Right lobe of liver (tissue), 6 donors: Measurements from ENCODE around the gene AMPD3. TPM values are rescaled to one million over a fixed set of nuclear protein-coding genes. Genes with fewer than 3 reads are reported as not detected.

ENCODE experiments used
- ATAC-seq, 4 donors: fragments of 200-7000 bp; cut with Tn5 transposase; one replicate each; pipeline ENCODE4 v1.9.1; 2020; ENCODE audit warnings: mild to moderate bottlenecking in 4 of 4, moderate library complexity in 4 of 4
- DNase-seq, 3 donors: peaks; one replicate each; pipeline ENCODE4 v3.0.0-alpha.2; 2020
- H3K27ac ChIP-seq, 3 donors: fragments of 200-600 bp; one replicate each; pipeline ENCODE4 v1.8.0; 2022
- H3K27me3 ChIP-seq, 2 donors: fragments of 200-600 bp; one replicate each; pipeline ENCODE4 v1.8.0; 2022
- H3K36me3 ChIP-seq, 4 donors: fragments of 200-600 bp; sonication (generic) in 1 of 4; one replicate each; pipeline versions ENCODE4 v1.5.1 to v1.8.0; 2017 to 2022; ENCODE audit warnings: control low read depth in 1 of 4
- H3K4me1 ChIP-seq, 4 donors: fragments of 200-600 bp; sonication (generic) in 1 of 4; one replicate each; pipeline versions ENCODE4 v1.5.1 to v1.8.0; 2017 to 2022; ENCODE audit warnings: control low read depth in 1 of 4
- H3K4me3 ChIP-seq, 3 donors: fragments of 200-600 bp; one replicate each; pipeline ENCODE4 v1.8.0; 2022
- H3K9me3 ChIP-seq, 4 donors: fragments of 200-600 bp; sonication (generic) in 1 of 4; one replicate each; pipeline versions ENCODE4 v1.5.1 to v1.8.0; 2017 to 2022; ENCODE audit warnings: control low read depth in 1 of 4
- POLR2A ChIP-seq: fragments of 450-650 bp; IDR thresholded peaks from one replicate; pipeline ENCODE4 v1.6.1; 2017; ENCODE audit warnings: antibody characterized with exemption, mild to moderate bottlenecking
- WGBS: methylation state at CpG from one replicate; pipeline ENCODE4 v1.1.6; 2018; ENCODE audit warnings: low coverage, low lambda C conversion rate; ENCODE audit not compliant: insufficient coverage; ENCODE audit errors: missing lambda C conversion rate; 5-methylcytosine and 5-hydroxymethylcytosine counted together
- intact Hi-C, 2 donors: fragments of 100-400 bp; cut with DNase I; formaldehyde crosslinking; loops; one replicate each; pipeline versions ENCODE4 v1.11.2 to v1.14.1; 2022
- total RNA-seq, 6 experiments: library from RNA; depleted of rRNA in 2 of 6; stranded (reverse); fragments of >200 nt in 2 of 6; fragmentation: NEBNext Ultra II Directional in 3 of 6; extraction: Animal tissue kit (Norgen Biotek cat#: 25700) in 3 of 6; gene quantifications; one replicate each; pipeline versions ENCODE4 v1.1.0 to v1.2.4, GENCODE V29; 2016 to 2023
- TF ChIP-seq, protein P1 (sequence below), 4 donors: fragments of 200-600 bp in 3 of 4; fragments of 450-650 bp in 1 of 4; IDR thresholded peaks; one replicate each; pipeline versions ENCODE4 v1.5.1 to v1.8.0; 2016 to 2022; ENCODE audit warnings: antibody characterized with exemption in 4 of 4, mild to moderate bottlenecking in 2 of 4
- donor health status: DM: no; HTN: yes; CAD: no.
- donor health status: DM: no; HTN: no; CAD: no.
- donor health status: DM: no; HTN: no; CAD: no.
- donor health status: DM: no; HTN: yes; CAD: no.
- donor health status: DM: no; HTN: yes; CAD: no.

Gene AMPD3
- total RNA-seq, 6 experiments from 2014 or later = 0.98 to 5.0 (median 1.8) TPM

DNA sequence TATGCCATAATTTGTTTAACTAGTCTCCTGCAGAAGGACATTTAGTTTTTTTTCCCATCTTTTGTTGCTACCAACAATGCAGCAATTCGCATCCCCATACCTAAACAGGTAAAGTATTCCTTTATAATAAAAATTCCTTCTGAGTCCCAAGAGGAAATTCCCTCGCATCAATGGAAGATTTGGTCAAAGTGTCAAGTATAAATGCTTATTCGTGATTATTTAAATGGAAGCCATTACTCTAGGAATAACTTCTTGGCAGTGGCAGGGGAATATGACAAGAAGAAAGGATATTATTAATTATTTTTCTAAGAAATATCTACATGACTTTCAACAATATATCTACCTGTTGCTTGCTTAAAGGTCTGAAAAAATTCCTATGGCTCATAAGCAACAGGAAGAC is 60.4 kb downstream of the AMPD3 start:
- 82% methylated on average over 3 of the region's 3 CpGs for WGBS
- H3K4me1 ChIP-seq = no peaks in the 10 kb centered on the region
- H3K9me3 ChIP-seq = no peaks in the 10 kb centered on the region
- no peak for TF ChIP-seq POLR2A
- TF ChIP-seq, protein P1, sequence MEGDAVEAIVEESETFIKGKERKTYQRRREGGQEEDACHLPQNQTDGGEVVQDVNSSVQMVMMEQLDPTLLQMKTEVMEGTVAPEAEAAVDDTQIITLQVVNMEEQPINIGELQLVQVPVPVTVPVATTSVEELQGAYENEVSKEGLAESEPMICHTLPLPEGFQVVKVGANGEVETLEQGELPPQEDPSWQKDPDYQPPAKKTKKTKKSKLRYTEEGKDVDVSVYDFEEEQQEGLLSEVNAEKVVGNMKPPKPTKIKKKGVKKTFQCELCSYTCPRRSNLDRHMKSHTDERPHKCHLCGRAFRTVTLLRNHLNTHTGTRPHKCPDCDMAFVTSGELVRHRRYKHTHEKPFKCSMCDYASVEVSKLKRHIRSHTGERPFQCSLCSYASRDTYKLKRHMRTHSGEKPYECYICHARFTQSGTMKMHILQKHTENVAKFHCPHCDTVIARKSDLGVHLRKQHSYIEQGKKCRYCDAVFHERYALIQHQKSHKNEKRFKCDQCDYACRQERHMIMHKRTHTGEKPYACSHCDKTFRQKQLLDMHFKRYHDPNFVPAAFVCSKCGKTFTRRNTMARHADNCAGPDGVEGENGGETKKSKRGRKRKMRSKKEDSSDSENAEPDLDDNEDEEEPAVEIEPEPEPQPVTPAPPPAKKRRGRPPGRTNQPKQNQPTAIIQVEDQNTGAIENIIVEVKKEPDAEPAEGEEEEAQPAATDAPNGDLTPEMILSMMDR (IDR thresholded peaks at IDR 0.05) = no peak
- H3K4me3 ChIP-seq = no peak overlapping the region
- no peak for ATAC-seq
- H3K27ac ChIP-seq = no peak overlapping the region
- intact Hi-C loops = no loop called here
- H3K36me3 ChIP-seq = peaks cover 0 to 11% (median 2%) of the 10 kb centered on the region in 4 donors
- H3K27me3 ChIP-seq = no peaks in the 10 kb centered on the region
- no peak for DNase-seq

DNA sequence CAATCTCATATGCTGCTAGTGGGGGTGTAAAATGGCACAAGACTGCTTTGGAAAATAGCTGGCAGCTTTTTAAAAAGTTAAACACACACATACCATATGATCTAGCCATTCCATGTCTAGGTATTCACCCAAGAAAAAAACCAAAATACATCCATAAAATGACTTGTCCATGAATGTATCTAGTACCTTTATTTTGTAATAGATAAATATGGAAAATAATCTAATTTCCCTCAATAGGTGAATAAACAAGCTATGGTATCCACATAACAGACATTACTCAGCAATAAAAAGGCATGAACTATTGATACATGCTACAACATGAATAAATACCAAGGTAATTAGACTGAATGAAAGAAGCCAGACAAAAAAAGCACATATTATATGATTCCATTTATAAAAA is 63.1 kb downstream of the AMPD3 start:
- ATAC-seq = no peak

DNA sequence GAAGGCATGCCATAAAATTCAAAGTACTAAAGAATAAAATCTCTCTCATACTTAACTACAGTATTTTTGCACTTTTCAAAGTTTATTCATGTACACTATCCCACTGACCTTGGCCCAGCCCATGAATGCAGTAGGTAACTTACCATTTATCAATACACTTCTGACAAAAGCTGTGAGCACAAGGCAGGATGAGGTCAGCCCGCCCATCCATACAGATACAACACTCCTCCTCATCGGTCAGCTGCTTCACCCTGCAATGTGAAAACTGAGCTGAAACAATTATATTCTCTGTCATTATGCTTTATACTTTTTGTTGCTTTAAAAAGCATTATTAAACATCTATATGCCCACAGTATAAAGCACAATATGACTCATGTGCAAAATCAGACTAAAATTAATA is 63.8 kb downstream of the AMPD3 start:
- no peak for ATAC-seq
- H3K36me3 ChIP-seq = peaks cover 0 to 23% (median 2%) of the 10 kb centered on the region in 4 donors
- no peaks in the 10 kb centered on the region for H3K9me3 ChIP-seq
- intact Hi-C loops = no loop called here
- H3K4me3 ChIP-seq = no peak overlapping the region
- no peak for DNase-seq
- 87% methylated on average over 2 of the region's 2 CpGs for WGBS
- no peaks in the 10 kb centered on the region for H3K4me1 ChIP-seq
- no peak overlapping the region for H3K27ac ChIP-seq
- TF ChIP-seq POLR2A = no peak
- TF ChIP-seq, protein P1 (IDR thresholded peaks at IDR 0.05) = no peak
- H3K27me3 ChIP-seq = no peaks in the 10 kb centered on the region

More for the DNA sequence above, 63.1 kb downstream of the AMPD3 start:
- intact Hi-C loops = no loop called here
- H3K9me3 ChIP-seq = no peaks in the 10 kb centered on the region
- no peak for DNase-seq
- no peaks in the 10 kb centered on the region for H3K4me1 ChIP-seq
- H3K36me3 ChIP-seq = peaks cover 0 to 23% (median 2%) of the 10 kb centered on the region in 4 donors
- H3K27me3 ChIP-seq = no peaks in the 10 kb centered on the region
- H3K27ac ChIP-seq = no peak overlapping the region
- no peak for TF ChIP-seq POLR2A
- TF ChIP-seq, protein P1 (IDR thresholded peaks at IDR 0.05) = no peak
- H3K4me3 ChIP-seq = no peak overlapping the region

DNA sequence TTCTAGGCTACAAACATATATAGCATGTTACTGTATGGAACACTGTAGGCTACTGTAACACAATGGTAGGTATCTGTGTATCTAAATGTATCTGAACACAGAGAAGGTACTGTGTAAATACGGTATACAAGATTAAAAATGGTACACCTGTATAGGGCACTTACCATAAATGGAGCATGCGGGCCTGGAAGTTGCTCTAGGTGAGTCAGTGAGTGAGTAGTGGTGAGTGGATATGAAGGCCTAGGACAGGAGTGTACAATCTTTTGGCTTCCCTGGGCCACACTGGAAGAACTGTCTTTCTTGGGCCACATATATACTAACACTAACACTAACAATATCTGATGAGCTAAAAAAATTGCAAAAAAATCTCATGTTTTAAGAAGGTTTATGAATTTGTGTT is 64.6 kb downstream of the AMPD3 start:
- Histone ChIP-seq H3K4me1 (no peaks in the 10 kb centered on the region), H3K36me3 (peaks cover 0 to 27% (median 4%) of the 10 kb centered on the region in 4 donors), H3K27me3 (no peaks in the 10 kb centered on the region), H3K4me3 (no peak overlapping the region), H3K9me3 (no peaks in the 10 kb centered on the region), H3K27ac (no peak overlapping the region)
- WGBS = 100% methylated on average over 2 of the region's 2 CpGs
- no peak for TF ChIP-seq POLR2A
- TF ChIP-seq, protein P1 (IDR thresholded peaks at IDR 0.05) = no peak
- intact Hi-C loops = no loop called here
- DNase-seq (no peak), ATAC-seq (no peak)

DNA sequence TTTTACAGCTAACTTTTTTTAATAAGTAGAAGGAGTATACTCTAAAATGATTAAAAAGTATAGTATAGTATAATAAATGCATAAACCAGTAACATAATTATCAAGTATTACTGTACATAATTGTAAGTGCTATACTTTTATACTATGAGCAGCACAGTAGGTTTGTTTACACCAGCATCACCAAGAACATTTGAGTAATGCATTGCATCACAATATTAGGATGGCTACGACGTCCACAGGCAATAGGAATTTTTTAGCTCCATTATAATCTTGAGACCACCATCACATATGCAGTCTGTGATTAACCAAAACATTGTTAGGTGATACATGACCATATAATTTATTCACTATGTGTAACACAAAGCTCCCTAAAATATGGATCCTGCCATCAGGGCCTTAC is 65.5 kb downstream of the AMPD3 start:
- ATAC-seq (no peak), DNase-seq (no peak)
- Histone ChIP-seq H3K4me1 (no peaks in the 10 kb centered on the region), H3K27me3 (no peaks in the 10 kb centered on the region), H3K4me3 (no peak overlapping the region), H3K36me3 (peaks cover 0 to 31% (median 7%) of the 10 kb centered on the region in 4 donors), H3K9me3 (no peaks in the 10 kb centered on the region), H3K27ac (no peak overlapping the region)
- intact Hi-C loops = no loop called here
- TF ChIP-seq POLR2A = no peak
- TF ChIP-seq, protein P1 (IDR thresholded peaks at IDR 0.05) = no peak
- WGBS = 100% methylated on average over 2 of the region's 2 CpGs
